ENCODE results near the gene ZYX.
"Not testable (repeated sequence)": the region's sequence is repeated elsewhere in the genome, so short reads cannot be mapped to it uniquely, and the experiment has no call there.

Gene ZYX

GRCh38 chr7:143384661-143385631 lies 3.8 kb downstream of the ZYX start:
- DNase-seq, result no peak

GRCh38 chr7:143385891-143386781 lies 5.0 kb downstream of the ZYX start:
- DNase-seq, result no peak

- DNase-seq, result no peak
Measured at GRCh38 chr7:143387156-143387975, 6.2 kb downstream of the ZYX start.

- DNase-seq, result no peak
Measured at GRCh38 chr7:143388051-143388450, 6.9 kb downstream of the ZYX start.

GRCh38 chr7:143388491-143389101 lies 7.5 kb downstream of the ZYX start:
- no peak for DNase-seq

GRCh38 chr7:143389316-143390103 lies 8.4 kb downstream of the ZYX start:
- DNase-seq, result no peak

- DNase-seq, result no peak
Measured at GRCh38 chr7:143390104-143390772, 9.1 kb downstream of the ZYX start.

GRCh38 chr7:143390773-143391317 lies 9.7 kb downstream of the ZYX start:
- no peak for DNase-seq

- no peak for DNase-seq
Measured at GRCh38 chr7:143391462-143392404, 10.6 kb downstream of the ZYX start.

- DNase-seq, result not testable (repeated sequence)
Measured at GRCh38 chr7:143392427-143392826, 11.3 kb downstream of the ZYX start.

GRCh38 chr7:143392875-143393266 lies 11.7 kb downstream of the ZYX start:
- DNase-seq, result no peak

GRCh38 chr7:143393267-143394041 lies 12.3 kb downstream of the ZYX start:
- no peak for DNase-seq

- DNase-seq, result no peak
Measured at GRCh38 chr7:143394068-143394467, 12.9 kb downstream of the ZYX start.

- DNase-seq, result no peak
Measured at GRCh38 chr7:143394777-143395176, 13.6 kb downstream of the ZYX start.

- no peak for DNase-seq
Measured at GRCh38 chr7:143395187-143396149, 14.3 kb downstream of the ZYX start.

GRCh38 chr7:143396182-143396581 lies 15.0 kb downstream of the ZYX start:
- no peak for DNase-seq
